Neural cell (in vitro differentiated cells): ENCODE data around the gene AFDN.

Experiments used
- EZH2 ChIP-seq: fragments of 200-600, 300-800 bp; shearing (Covaris generic), sonication (generic); IDR thresholded peaks from 2 replicates; pipeline ENCODE4 v1.6.1; 2014; ENCODE audit warnings: antibody characterized with exemption, low read length, borderline replicate concordance, mild to moderate bottlenecking; ENCODE audit not compliant: insufficient read depth, poor library complexity, severe bottlenecking
- POLR2AphosphoS5 ChIP-seq: IDR thresholded peaks from 2 replicates; pipeline ENCODE4 v1.6.1; 2012
- RAD21 ChIP-seq: fragments of 450-650 bp; conservative IDR thresholded peaks from 2 replicates; pipeline ENCODE4 v1.6.1; 2014; ENCODE audit warnings: antibody characterized with exemption, mild to moderate bottlenecking, moderate library complexity
- TF ChIP-seq, protein P1 (sequence below): fragments of 450-650 bp; IDR thresholded peaks from 2 replicates; pipeline ENCODE4 v1.5.1; 2014; ENCODE audit warnings: antibody characterized with exemption, mild to moderate bottlenecking, moderate library complexity; ENCODE audit not compliant: poor library complexity, severe bottlenecking
- TF ChIP-seq, protein P2 (sequence below): IDR thresholded peaks from 2 replicates; pipeline ENCODE4 v1.6.1; 2012; ENCODE audit warnings: borderline replicate concordance

DNA sequence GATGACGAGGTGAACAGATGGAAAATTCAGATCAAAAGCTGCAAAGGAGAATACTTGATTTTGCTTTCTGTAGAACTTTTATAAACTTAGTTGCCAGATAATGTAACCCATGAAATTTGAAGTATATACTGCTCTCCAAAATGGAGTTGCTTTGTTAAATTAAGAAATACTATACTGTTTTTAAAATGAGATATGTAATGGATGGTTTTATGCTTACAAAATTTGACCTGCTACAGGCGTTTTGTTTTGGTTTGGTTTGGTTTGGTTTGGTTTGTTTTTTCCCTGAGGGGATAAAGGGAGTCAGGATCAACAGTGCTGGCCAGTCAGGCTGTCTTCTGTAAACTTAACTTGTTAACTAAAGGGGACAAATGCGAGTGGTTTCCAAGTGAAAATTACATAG, 115.1 kb downstream of the AFDN start:
- TF ChIP-seq POLR2AphosphoS5 (no peak), RAD21 (no peak), EZH2 (no peak)
- TF ChIP-seq, protein P1, sequence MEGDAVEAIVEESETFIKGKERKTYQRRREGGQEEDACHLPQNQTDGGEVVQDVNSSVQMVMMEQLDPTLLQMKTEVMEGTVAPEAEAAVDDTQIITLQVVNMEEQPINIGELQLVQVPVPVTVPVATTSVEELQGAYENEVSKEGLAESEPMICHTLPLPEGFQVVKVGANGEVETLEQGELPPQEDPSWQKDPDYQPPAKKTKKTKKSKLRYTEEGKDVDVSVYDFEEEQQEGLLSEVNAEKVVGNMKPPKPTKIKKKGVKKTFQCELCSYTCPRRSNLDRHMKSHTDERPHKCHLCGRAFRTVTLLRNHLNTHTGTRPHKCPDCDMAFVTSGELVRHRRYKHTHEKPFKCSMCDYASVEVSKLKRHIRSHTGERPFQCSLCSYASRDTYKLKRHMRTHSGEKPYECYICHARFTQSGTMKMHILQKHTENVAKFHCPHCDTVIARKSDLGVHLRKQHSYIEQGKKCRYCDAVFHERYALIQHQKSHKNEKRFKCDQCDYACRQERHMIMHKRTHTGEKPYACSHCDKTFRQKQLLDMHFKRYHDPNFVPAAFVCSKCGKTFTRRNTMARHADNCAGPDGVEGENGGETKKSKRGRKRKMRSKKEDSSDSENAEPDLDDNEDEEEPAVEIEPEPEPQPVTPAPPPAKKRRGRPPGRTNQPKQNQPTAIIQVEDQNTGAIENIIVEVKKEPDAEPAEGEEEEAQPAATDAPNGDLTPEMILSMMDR: no peak
- TF ChIP-seq, protein P2, sequence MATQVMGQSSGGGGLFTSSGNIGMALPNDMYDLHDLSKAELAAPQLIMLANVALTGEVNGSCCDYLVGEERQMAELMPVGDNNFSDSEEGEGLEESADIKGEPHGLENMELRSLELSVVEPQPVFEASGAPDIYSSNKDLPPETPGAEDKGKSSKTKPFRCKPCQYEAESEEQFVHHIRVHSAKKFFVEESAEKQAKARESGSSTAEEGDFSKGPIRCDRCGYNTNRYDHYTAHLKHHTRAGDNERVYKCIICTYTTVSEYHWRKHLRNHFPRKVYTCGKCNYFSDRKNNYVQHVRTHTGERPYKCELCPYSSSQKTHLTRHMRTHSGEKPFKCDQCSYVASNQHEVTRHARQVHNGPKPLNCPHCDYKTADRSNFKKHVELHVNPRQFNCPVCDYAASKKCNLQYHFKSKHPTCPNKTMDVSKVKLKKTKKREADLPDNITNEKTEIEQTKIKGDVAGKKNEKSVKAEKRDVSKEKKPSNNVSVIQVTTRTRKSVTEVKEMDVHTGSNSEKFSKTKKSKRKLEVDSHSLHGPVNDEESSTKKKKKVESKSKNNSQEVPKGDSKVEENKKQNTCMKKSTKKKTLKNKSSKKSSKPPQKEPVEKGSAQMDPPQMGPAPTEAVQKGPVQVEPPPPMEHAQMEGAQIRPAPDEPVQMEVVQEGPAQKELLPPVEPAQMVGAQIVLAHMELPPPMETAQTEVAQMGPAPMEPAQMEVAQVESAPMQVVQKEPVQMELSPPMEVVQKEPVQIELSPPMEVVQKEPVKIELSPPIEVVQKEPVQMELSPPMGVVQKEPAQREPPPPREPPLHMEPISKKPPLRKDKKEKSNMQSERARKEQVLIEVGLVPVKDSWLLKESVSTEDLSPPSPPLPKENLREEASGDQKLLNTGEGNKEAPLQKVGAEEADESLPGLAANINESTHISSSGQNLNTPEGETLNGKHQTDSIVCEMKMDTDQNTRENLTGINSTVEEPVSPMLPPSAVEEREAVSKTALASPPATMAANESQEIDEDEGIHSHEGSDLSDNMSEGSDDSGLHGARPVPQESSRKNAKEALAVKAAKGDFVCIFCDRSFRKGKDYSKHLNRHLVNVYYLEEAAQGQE: no peak
